Bone marrow (tissue), 2 donors: Measurements from ENCODE around the gene CLSTN2.

Experiments used
- DNase-seq, 2 donors: peaks; one replicate each; lab custom pipeline; 2025; lab: John Stamatoyannopoulos, UW

The CLSTN2 gene

DNA sequence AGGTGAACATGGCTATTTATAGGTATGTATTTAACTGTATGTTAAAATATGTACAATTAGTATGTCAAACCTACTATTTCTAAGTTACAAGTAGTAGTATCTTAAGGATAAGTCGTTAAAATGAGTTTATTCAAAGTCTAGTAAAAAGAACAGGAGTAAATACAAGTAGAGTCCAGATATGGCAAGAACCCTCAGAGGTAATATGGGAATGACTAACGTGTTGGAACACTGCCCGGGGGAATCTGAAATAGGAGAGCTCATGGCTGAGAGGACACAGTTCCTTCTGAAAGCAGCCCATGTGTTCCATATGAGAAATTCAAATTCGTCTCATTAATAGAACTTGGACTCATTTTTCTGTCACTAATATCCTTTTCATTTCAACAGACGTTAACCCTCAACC is 158.8 kb downstream of the CLSTN2 start:
- DNase-seq = no peak

DNA sequence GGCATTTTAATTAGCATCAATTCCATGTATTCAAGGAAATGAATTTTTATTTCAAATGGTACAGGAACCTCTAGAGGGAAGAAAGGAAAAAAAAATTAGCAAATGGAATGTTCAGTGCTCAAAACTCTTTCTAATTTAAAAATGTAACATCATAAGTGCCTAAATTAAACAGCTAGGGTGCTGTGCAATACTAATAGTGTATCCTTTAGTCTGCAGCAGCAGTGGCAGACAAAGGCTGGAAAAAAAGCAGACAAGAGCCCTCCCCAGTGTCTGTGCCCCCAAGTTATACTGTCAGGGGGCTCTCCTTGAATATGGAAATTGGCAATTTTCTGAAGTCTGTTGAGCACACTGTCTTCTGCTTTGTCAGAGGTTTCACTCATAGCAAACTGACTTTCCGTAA is 159.5 kb downstream of the CLSTN2 start:
- no peak for DNase-seq

DNA sequence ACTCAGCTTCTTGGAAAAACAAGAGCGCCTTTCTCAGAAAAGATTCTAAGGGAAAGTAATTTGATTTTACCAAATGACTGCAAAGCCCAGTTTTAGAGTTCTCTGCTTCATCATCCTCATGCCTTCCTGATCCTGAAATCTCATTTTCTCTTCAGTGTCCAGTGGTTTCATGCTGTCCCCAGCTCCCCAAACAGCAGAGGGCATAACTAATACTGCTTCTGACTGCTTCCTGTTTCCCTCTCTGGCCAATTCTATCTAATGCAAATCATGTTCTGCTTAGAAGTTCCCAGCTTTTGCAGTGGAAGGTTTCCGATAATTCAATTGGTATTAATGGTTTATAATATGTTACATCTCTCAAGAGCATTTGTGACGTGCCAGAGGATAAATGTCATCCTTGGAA is 161.1 kb downstream of the CLSTN2 start:
- DNase-seq = no peak

DNA sequence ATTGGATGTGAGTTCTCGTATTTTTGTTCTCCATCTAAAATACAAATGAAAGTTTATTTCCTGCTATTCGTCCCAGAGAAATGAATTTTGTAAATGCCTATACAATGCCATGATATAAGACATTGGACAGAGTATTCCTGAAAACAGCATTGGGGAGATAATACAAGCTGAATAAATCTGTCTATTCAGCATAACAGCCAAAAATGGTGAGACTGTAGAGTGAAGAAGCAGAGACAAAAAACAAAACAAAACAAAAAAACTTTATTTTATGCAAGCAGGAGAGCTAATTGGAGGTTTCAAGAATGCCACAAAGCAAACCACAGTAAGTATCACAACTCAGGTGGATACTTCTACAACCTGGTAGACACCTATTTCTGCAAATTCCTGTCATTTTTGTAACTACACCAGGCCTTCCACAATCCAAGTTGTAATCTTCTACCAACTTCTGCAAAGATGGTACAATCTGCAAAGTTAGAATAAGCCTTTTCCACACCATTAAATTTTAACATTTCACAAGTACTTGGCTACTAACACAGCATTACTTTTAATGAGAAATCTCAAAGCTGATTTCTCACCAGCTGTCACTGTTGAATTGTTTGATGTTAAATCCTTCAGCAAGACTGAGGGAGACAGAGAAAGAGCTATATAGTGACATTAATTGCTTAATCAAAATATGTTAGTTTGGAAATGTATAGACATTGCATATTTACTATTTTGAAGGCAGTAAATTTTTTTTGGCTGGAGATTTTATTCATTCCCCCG is 163.1 kb downstream of the CLSTN2 start:
- no peak for DNase-seq

DNA sequence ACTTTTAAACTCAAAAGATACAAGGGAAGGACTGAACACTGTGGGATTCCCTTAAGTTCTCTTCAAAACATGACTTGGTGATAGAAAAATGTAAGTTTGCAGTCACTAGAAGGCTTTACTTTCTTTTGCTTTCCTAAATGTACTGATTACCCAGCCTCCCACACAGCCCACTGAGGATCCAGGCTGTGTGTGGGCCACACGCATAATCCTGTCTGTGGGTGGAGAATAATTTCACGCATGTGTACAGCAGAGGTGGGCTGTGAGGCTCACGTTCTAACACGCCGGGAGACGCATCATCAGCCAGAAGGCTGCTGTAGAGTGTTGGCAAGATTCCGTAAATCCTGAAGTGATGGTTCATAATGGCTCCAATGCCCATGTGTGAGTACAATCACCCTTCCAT is 165.5 kb downstream of the CLSTN2 start:
- DNase-seq = no peak

DNA sequence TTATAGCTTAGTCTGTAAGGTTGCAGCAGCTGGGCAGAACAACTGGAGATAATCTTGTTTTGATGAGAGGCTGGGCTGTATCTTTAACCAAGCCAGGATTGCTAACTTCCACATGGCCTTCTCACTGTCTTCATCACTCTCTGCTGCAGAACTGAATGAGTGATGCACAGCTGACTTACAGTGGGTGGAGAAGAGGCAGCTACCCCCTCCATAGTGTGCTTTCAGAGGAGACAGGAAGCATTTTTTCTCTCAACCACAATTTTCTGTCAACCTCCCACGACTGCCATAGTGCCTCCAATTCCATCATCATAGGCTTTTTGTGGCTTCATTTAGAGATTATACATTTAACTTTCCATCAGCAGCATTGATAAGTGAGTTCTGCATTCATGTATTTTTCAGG is 168.2 kb downstream of the CLSTN2 start:
- DNase-seq = no peak

DNA sequence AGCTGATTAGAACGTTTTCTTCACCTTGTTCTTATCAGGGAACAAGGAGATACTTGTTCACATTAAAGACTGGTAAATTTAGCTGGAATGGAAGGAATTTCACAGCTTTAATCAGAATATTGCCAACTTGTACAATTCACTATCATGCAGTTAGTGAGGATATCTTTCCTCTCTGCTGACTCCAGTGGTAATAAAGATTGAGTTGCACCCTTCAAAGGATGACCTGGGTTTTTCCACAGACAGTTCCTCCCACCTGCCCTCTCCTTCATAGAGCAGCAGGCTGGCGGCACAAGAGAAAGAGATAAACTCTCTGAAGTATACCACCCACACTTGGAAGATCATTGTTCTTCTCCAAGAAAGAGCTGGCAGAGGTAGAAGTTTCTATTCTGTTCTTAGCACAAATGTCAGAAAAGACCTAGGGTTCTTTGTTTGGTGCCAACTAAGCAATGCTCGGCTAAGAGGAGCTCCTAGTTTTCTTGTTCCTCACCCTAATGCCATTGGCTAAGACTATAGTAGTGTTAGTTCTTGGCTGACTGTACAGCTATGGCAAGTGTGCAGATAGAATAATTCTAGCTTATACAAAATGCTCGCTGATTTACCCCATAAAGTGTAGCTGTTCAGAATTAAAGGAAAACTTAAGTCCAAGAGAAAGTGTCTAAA is 169.1 kb downstream of the CLSTN2 start:
- no peak for DNase-seq

DNA sequence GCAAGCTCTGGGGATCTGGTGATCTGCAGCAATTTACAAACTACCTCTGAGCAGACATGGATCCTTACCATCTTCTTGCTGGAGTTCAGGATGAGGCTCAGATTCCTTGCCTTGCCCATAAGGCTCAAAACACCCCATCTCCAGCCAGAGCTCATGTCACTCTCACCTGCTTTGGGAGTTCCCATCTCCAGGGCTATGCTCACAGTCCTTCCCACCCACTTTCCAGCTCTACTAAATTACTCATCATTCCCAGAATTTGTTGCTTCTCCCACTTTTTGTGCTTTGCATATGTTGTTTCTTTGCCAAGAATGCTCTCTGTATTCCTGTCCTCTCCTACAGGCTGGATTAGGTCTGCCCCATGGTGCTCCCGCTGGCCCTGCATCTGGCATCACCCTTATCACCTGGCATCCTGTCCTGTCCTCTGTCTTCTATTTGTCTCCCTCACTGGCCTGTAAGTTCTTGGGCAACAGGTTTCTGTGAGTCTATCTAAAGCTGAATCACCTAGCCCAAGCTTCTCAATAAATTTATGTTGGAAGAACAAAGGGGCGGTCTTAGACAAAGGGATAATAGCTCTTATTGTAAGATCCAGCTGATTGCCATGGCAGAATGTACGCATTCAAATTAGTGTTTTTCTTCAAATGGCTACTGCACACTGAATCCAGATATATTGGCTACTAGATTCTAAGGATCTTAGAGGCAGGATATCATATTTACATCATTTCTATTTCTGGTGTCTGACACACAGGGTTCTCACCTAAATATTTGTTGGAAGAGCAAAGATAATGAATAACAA is 179.2 kb downstream of the CLSTN2 start:
- no peak for DNase-seq

DNA sequence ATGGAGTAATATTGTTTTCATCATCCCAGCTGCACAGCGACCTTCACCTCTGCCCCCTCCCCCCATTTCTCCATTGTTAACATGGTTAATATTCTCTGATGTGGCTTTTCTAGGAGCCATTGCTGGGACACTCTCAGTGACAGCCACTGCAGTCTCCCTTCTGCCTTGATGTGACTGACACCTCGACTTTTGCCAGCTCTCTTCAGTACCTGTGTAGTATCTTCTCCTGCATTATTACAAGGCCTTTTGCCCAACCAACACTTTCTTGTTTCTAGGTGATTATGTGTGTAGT is 179.8 kb downstream of the CLSTN2 start:
- no peak for DNase-seq

DNA sequence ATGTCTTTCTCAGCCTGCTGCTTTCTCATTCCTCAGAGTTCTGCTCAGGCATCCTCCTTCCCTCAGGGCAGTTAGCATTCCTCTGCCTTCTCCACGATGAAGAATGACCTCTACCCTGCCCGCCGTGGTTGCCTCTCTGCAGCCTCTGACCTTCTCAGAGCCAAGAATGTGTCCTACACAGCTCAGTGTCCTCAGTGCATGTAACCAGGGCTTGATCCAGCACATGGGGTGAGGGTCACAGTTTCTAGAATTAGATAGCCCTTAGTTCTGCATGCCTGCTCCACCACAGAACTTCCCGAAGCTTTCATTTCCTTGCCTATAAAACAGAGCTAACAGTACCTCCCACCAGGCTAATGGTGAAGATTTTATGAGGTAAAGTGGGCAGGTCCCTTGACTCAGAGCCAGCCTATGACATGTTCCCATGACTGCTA is 182.1 kb downstream of the CLSTN2 start:
- DNase-seq = no peak

DNA sequence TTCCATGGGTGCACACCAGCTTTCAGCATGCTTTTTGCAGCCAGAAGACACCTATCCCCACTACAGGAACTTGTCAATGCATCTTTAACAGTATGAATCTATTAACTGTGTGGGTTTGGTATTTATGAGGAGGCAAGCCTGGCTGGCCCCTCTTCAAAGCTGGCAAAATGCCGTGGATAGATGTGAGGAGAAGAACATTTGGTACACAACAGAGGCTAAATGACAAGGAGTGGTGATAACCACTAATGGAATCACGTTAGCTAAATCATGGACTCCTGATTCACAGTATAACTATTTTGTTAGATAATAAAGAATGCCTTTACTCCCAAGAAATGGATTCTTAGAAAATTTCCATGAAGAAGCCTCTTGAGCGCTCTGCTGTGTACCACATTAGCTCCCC is 187.2 kb downstream of the CLSTN2 start:
- no peak for DNase-seq

DNA sequence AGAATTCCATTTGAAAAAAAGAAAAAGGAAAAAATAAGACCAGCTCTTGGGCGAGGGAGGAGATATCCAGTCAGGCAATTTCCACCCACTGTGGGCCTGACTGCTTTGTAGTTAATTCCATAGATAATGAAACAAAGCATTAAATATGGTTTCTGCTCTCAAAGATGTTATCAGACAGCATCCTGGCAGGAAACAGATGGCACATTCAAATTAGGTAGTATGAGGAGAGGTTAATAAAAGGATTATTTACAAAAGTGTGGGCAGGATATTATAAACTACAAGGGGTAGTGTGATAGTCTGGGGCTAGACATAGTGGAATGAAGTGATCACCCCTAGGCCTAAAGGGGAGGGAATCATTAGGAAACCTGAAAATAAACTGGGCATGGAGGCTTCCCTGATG is 193.2 kb downstream of the CLSTN2 start:
- no peak for DNase-seq

DNA sequence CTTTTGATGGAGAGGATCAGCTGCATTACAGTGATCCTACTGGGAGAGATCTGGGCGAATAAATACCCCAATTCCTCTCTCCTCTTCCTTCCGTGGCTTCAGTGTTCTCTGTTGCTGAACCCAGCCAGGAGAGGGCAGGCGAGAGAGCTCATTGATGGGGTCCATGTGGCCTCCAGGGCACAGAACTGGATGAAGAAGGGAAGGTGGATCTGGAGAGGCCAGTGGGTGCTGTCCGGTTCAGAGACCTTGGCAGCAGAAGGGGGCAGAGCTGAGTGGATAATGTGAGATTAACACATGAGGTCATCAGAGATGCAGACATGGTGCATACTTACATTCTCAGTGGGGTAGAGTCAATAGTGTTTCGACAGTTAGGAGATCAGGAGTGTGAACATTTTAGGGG is 193.6 kb downstream of the CLSTN2 start:
- no peak for DNase-seq

DNA sequence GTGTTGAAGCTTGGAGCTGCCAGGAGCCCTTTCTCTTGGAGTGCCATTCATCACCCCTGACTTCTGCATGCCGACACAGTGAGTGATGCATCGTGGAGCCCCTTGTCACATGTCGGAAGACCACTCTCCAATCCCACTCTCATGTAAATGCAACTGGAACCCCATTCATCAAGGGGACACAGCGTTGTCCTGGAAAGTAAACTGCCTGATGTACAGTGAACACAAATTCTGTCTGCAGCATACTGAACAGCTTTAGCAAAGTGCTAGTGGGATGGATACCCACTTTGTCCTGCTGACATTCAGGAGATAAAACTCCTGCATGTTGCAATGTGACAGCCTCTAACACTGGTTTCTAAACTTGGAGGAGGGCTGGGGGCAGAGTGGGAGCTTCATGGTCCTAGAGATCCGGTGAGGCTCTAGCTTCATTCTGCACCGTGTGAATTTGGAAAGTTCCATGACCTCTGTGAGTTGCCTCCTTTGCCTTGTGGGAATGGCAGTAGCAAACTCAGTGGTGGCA is 194.8 kb downstream of the CLSTN2 start:
- DNase-seq = no peak

DNA sequence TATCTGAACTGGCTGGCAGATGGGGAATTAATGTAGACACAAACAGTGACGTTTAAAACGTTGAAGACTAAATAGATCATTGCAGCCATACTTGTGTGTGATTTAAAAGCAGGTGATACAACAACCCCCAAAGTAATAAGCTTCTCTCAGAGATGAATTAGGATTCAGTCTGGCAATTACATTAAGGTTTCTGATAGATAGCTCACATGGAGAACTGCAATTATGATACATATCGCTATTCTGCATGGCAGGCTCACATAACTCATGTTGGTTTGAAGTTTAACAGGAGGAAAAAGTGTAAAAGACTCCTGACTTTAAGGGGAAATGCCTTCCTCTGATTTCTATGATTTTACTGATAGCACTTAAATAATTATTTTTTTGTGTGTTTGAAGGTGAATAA is 196.9 kb downstream of the CLSTN2 start:
- no peak for DNase-seq

DNA sequence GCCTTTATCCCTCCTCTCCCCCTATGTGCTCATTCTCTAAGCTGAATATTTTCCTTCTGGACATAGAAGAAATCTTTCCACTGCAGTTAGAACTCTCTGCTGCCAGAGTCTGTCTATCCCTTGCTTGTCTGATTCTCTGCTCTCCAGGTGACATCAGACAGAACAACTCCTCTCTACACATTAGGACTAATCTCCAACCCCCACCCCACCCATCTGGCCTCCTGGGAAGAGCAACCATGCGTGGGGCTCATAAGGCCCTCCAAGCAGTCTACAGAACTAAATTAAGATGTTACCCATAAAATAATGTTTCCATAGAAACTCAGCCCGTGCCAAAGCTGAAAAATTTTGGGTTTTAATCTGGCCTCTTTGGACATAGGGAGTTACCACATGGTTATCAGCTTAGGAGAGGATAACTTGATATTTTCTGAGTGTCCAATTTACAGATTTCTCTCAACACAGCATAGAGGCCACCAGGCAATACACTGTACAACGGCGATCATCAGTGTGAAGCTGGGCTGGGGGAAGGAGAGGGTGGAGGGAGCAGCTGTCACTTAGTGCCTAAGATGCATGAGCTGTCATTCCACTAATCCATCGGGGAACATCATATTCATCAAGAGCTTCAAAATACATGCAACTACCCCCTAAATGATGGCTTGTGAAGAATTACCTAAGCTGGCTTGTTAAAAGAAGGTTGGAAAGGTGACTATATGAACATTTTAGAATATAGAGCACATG is 199.4 kb downstream of the CLSTN2 start:
- no peak for DNase-seq

DNA sequence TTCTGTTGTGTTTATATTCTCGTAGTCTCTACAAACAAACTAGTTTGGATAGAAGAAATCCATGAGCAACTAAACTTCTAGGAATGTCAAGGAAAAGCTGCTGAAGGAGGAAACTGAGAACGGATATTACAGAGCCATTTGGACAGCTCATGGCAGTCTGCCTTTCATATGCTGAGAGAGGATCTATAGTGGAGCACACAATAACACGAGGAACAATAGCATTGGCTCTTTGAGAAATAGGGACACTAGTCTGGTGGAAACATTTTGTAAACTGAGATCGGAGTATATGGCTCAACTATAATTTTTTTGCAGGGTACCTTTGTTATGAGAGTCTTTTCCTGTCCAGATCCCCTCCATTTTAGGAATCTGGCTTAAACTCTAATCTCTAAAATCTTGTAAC is 200.5 kb downstream of the CLSTN2 start:
- no peak for DNase-seq

DNA sequence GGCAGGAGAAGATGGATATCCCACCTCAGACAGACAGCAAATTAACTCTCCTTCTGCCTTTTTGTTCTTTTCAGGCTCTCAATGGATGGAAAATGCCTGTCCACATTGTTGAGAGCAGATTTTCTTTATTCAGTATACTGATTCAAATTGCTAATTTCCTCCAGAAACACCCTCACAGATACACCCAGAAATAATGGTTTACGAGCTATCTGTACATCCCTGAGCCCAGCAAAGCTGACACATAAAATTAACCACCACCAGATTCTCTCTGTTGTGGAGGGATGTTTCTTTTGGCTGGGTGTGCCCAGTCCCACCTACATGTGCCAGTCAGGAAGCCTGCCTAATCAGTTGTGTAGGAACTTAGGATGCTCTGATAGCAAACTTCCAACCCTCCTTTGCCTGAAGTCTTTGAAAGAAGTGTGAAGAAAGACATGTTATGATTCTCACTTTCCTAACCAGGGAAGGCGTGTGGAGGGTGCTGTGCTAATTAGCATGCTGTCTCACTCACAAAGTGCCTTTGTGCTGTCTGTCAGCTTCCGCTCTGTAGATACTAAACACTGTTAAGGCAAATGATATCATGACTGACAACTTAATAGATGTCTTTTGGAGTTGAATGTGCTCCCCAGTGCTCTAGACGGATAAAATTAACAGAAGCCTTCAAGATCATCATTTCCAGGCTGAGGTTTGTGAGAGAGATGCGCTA is 208.5 kb downstream of the CLSTN2 start:
- DNase-seq = no peak

DNA sequence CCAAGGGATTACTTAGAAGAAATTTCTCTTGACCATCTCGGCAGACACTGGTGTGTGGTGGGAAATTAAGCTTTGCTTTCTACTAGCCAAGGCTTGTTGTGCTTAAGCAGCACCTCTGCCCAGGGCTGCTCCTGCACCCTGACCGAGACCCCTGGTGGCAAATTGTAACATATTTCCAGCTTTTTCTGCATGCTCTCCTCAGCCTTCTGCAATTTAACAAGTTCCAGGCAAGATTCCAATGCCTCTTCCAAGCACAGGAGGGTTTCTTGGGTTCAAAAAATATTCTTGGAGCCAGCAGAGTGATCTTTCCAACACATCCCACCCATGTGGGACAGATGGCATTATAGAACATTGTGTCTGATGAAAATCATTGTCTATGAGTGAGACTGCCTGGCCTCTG is 210.5 kb downstream of the CLSTN2 start:
- no peak for DNase-seq

DNA sequence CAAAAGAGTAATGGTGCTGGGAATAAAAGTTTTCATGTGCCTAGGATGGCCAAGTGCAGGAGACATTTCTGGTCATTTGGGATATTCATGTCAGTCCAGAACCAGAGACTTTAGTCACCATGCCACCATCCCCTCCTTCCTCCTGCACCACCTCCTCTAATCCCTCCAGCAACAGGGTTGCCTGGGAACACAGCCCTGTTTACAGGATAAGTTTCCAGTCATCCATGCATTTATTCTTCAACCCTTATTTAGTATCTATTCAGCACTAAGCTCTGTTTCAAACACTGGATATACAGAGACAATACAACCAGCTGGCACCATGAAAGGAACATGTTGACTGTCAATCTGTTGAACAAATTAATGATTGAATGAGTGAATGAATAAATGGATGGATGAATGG is 211.7 kb downstream of the CLSTN2 start:
- no peak for DNase-seq

DNA sequence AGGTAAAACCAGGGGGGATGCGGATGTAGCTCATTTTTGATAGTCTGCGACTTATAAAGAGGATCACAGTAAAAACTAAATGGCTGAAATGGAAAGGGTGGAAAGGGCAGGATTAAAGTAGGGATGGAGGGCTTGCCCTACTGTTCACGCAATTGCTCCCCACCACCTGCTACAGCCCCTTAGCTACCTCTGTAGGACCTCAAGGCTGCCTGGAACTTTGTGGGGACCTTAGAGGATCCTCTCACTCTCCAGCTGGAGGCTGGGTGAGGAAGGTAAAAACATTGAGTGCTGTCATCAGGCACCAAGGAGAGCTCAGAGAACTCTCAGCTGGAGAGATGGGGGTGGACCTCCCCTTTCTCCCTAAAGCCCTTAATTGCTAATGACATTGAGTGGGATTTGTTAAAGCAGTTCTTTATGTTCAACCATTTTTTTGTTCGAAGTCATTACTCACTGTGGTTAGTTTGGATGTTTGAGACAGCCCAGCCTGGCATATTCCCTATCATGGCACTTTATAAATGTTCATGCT is 213.0 kb downstream of the CLSTN2 start:
- no peak for DNase-seq
